ENCODE measurements around the gene CPT1C. TPM values are rescaled to one million over a fixed set of nuclear protein-coding genes. Genes with fewer than 3 reads are reported as not detected.
"Not testable (repeated sequence)": the region's sequence is repeated elsewhere in the genome, so short reads cannot be mapped to it uniquely, and the experiment has no call there.

CPT1C gene
- total RNA-seq, 2 donors from 2014 or later, result 4.1 to 4.3 TPM

GRCh38 chr19:49712397-49712859 is 21.5 kb downstream of the CPT1C start:
- ATAC-seq, result no peak

GRCh38 chr19:49713236-49713845 is 22.4 kb downstream of the CPT1C start:
- DNase-seq (ENCODE audit: low spot score in 2 of 2) (no peak), ATAC-seq (no peak)
- Mint-ChIP-seq H3K27ac (peak overlapping the region in 1 of 2 donors; percentile 72), H3K9me3 (no peaks in the 10 kb centered on the region), H3K36me3 (no peaks in the 10 kb centered on the region)

More at GRCh38 chr19:49712397-49712859, 21.5 kb downstream of the CPT1C start:
- DNase-seq (ENCODE audit: low spot score in 2 of 2), result no peak
- no peaks in the 10 kb centered on the region for H3K36me3 Mint-ChIP-seq
- no peaks in the 10 kb centered on the region for H3K9me3 Mint-ChIP-seq
- H3K27ac Mint-ChIP-seq, result no peak overlapping the region

- no peaks in the 10 kb centered on the region for H3K9me3 Mint-ChIP-seq
- ATAC-seq, result peak in 1 of 2 donors; percentile 22
These were observed 25.2 kb downstream of the CPT1C start for GRCh38 chr19:49716154-49716553.

GRCh38 chr19:49718511-49718910 is 27.6 kb downstream of the CPT1C start:
- Mint-ChIP-seq H3K36me3 (no peaks in the 10 kb centered on the region), H3K27ac (peak overlapping the region; percentile 65 to 76)

More at GRCh38 chr19:49716154-49716553, 25.2 kb downstream of the CPT1C start:
- no peak for DNase-seq (ENCODE audit: low spot score in 2 of 2)
- H3K27ac Mint-ChIP-seq, result peak overlapping the region in 1 of 2 donors; percentile 44
- H3K36me3 Mint-ChIP-seq, result no peaks in the 10 kb centered on the region

GRCh38 chr19:49718991-49719390 is 28.1 kb downstream of the CPT1C start:
- ATAC-seq (no peak), DNase-seq (ENCODE audit: low spot score in 2 of 2) (no peak)
- Mint-ChIP-seq H3K9me3 (no peaks in the 10 kb centered on the region), H3K36me3 (no peaks in the 10 kb centered on the region), H3K27ac (peak overlapping the region in 1 of 2 donors; percentile 76)

More at GRCh38 chr19:49718511-49718910, 27.6 kb downstream of the CPT1C start:
- ATAC-seq (no peak), DNase-seq (ENCODE audit: low spot score in 2 of 2) (no peak)
- H3K9me3 Mint-ChIP-seq, result no peaks in the 10 kb centered on the region

GRCh38 chr19:49719420-49719819 is 28.5 kb downstream of the CPT1C start:
- not testable (repeated sequence) for H3K9me3 Mint-ChIP-seq; ATAC-seq; DNase-seq (ENCODE audit: low spot score in 2 of 2); H3K27ac Mint-ChIP-seq; H3K36me3 Mint-ChIP-seq

- Mint-ChIP-seq H3K27ac (peak overlapping the region in 1 of 2 donors; percentile 60), H3K36me3 (no peaks in the 10 kb centered on the region), H3K9me3 (no peaks in the 10 kb centered on the region)
- DNase-seq (ENCODE audit: low spot score in 2 of 2) (no peak), ATAC-seq (no peak)
These were observed 36.5 kb downstream of the CPT1C start for GRCh38 chr19:49727217-49728030.

- DNase-seq (ENCODE audit: low spot score in 2 of 2), result no peak
- Mint-ChIP-seq H3K9me3 (no peaks in the 10 kb centered on the region), H3K27ac (no peak overlapping the region), H3K36me3 (no peaks in the 10 kb centered on the region)
- no peak for ATAC-seq
These were observed 39.2 kb downstream of the CPT1C start for GRCh38 chr19:49730166-49730565.

GRCh38 chr19:49738268-49738667 is 47.4 kb downstream of the CPT1C start:
- no peaks in the 10 kb centered on the region for H3K36me3 Mint-ChIP-seq
- H3K9me3 Mint-ChIP-seq, result no peaks in the 10 kb centered on the region

GRCh38 chr19:49739098-49739497 is 48.2 kb downstream of the CPT1C start:
- ATAC-seq (no peak), DNase-seq (ENCODE audit: low spot score in 2 of 2) (no peak)
- H3K27ac Mint-ChIP-seq, result no peak overlapping the region
- no peaks in the 10 kb centered on the region for H3K9me3 Mint-ChIP-seq
- no peaks in the 10 kb centered on the region for H3K36me3 Mint-ChIP-seq

More at GRCh38 chr19:49738268-49738667, 47.4 kb downstream of the CPT1C start:
- no peak overlapping the region for H3K27ac Mint-ChIP-seq
- ATAC-seq (no peak), DNase-seq (ENCODE audit: low spot score in 2 of 2) (no peak)

GRCh38 chr19:49739933-49740332 is 49.0 kb downstream of the CPT1C start:
- H3K27ac Mint-ChIP-seq, result no peak overlapping the region
- H3K36me3 Mint-ChIP-seq, result no peaks in the 10 kb centered on the region
- ATAC-seq, result no peak
- no peak for DNase-seq (ENCODE audit: low spot score in 2 of 2)
- H3K9me3 Mint-ChIP-seq, result no peaks in the 10 kb centered on the region

- H3K9me3 Mint-ChIP-seq, result no peaks in the 10 kb centered on the region
- ATAC-seq, result no peak
- no peaks in the 10 kb centered on the region for H3K36me3 Mint-ChIP-seq
- no peak overlapping the region for H3K27ac Mint-ChIP-seq
- DNase-seq (ENCODE audit: low spot score in 2 of 2), result no peak
These were observed 50.4 kb downstream of the CPT1C start for GRCh38 chr19:49741210-49741844.

- Mint-ChIP-seq H3K27ac (no peak overlapping the region), H3K36me3 (no peaks in the 10 kb centered on the region), H3K9me3 (peaks cover 0 to 4% of the 10 kb centered on the region in 2 donors)
- DNase-seq (ENCODE audit: low spot score in 2 of 2), result no peak
- no peak for ATAC-seq
These were observed 54.0 kb downstream of the CPT1C start for GRCh38 chr19:49744946-49745381.

GRCh38 chr19:49746206-49746958 is 55.5 kb downstream of the CPT1C start:
- peaks cover 0 to 4% of the 10 kb centered on the region in 2 donors for H3K9me3 Mint-ChIP-seq
- ATAC-seq (peak; percentile 16 to 85), DNase-seq (ENCODE audit: low spot score in 2 of 2) (peak in 1 of 2 donors; percentile 61)
- no peak overlapping the region for H3K27ac Mint-ChIP-seq
- H3K36me3 Mint-ChIP-seq, result no peaks in the 10 kb centered on the region

GRCh38 chr19:49749055-49749716 is 58.3 kb downstream of the CPT1C start:
- ATAC-seq, result no peak
- H3K9me3 Mint-ChIP-seq, result peaks cover 0 to 4% of the 10 kb centered on the region in 2 donors
- H3K27ac Mint-ChIP-seq, result no peak overlapping the region
- DNase-seq (ENCODE audit: low spot score in 2 of 2), result no peak
- no peaks in the 10 kb centered on the region for H3K36me3 Mint-ChIP-seq

GRCh38 chr19:49749771-49750170 is 58.9 kb downstream of the CPT1C start:
- Mint-ChIP-seq H3K27ac (no peak overlapping the region), H3K36me3 (peaks cover 0 to under 1% of the 10 kb centered on the region in 2 donors), H3K9me3 (peaks cover 0 to 4% of the 10 kb centered on the region in 2 donors)
- DNase-seq (ENCODE audit: low spot score in 2 of 2) (no peak), ATAC-seq (no peak)

All from activated naive CD4-positive, alpha-beta T cell treated with anti-CD3 and anti-CD28 coated beads, Interleukin-2, amount 50 U/mL, for 72 hours (primary cell).